ENCODE results near the gene BRPF1. TPM values are rescaled to one million over a fixed set of nuclear protein-coding genes. Genes with fewer than 3 reads are reported as not detected.

Gene BRPF1
- total and polyA plus RNA-seq, 2 donors (not counting 1 experiment from before 2014, with no cell fraction given) = 24.4 to 36.5 TPM

DNA sequence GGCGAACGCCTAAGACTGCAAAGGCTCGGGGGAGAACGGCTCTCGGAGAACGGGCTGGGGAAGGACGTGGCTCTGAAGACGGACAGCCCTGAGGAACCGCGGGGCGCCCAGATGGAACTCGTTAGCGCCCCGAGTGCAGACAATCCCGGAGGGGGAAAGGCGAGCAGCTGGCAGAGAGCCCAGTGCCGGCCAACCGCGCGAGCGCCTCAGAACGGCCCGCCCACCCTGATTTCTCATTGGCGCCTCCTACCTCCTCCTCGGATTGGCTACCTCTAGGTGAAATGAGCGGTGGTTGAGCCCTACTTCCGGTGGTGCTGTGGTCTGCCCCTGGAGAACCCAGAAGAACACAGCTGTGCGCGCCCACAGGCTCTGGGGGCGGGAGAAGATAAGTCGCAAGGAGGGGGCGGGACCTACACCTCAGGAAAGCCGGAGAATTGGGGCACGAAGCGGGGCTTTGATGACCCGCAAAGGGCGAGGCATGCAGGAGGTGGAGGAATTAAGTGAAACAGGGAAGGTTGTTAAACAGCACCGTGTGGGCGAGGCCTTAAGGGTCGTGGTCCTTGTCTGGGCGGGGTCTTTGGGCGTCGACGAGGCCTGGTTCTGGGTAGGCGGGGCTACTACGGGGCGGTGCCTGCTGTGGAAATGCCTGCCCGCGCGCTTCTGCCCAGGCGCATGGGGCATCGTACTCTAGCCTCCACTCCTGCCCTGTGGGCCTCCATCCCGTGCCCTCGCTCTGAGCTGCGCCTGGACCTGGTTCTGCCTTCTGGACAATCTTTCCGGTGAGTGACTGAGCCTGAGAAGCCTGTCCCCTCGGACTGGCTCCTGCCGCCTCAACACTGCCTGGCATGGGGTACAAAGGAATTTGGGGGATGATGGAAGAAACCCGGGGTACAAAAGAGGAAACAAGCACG is 18.4 kb downstream of the BRPF1 start, which contains the start of gene OGG1:
OGG1 (plus strand) TSS at position 308 of the 911 bp plus-strand sequence; CDS start at position 643, 335 bp downstream.
- Mint-ChIP-seq H3K9me3 (ENCODE audit: insufficient read depth) (no peaks in the 10 kb centered on the region), H3K27ac (peak within 1 kb of the TSS; percentile 94), H3K4me1 (peaks cover 49% of the 10 kb centered on the region), H3K4me3 (peak within 1 kb of the TSS; percentile 92), H3K27me3 (no peaks in the 10 kb centered on the region)
- Histone ChIP-seq H3K36me3 (replicated peaks in 1 of 2; ENCODE audit: control extremely low read depth in 1 of 2, control insufficient read depth in 1 of 2, extremely low read depth in 1 of 2, insufficient read depth in 2 of 2, low read length in 1 of 2) (peaks cover 6 to 45% of the 10 kb centered on the region in 2 experiments), H3K4me3 (ENCODE audit: control extremely low read depth in 1 of 5, extremely low read depth in 1 of 5, insufficient read depth in 1 of 5, low read depth in 2 of 5, low read length in 4 of 5) (peak within 1 kb of the TSS; percentile 53 to 87 (median 80)), H3K9me3 (ENCODE audit: control extremely low read depth in 1 of 3, control insufficient read depth in 2 of 3, insufficient read depth in 1 of 3, low read length in 2 of 3) (no peaks in the 10 kb centered on the region), H3K4me2 (replicated peaks; ENCODE audit: low read depth, low read length, poor library complexity, severe bottlenecking) (peak within 1 kb of the TSS; percentile 91), H3K27me3 (replicated peaks in 1 of 4; ENCODE audit: control extremely low read depth in 1 of 4, control insufficient read depth in 3 of 4, insufficient read depth in 4 of 4, low read length in 3 of 4) (no peaks in the 10 kb centered on the region), H3K9ac (ENCODE audit: low read length) (peak within 1 kb of the TSS; percentile 77), H3K4me1 (ENCODE audit: control insufficient read depth in 2 of 2, insufficient read depth in 2 of 2, low read length in 2 of 2) (peaks cover 31 to 36% of the 10 kb centered on the region in 2 donors), H3K79me2 (ENCODE audit: control insufficient read depth, insufficient read depth, low read length) (peaks cover 21% of the 10 kb centered on the region), H3K27ac (ENCODE audit: low read length in 2 of 2) (peak within 1 kb of the TSS; percentile 58 to 64), H4K20me1 (ENCODE audit: control insufficient read depth, insufficient read depth, low read length, poor library complexity, severe bottlenecking) (peaks cover 7% of the 10 kb centered on the region), H2AFZ (ENCODE audit: insufficient read depth, low read depth, low read length, poor library complexity, severe bottlenecking) (peak within 1 kb of the TSS; percentile 89)
- under 1% methylated on average over 57 of the region's 60 CpGs for WGBS (ENCODE audit: insufficient coverage)
- ChIA-PET CTCF (interaction anchor here (0.7 to 3.2 kb wide), 7 partner anchors 12 to 59 kb away, joined by 3 to 25 read pairs (median 4); partner anchors contain the start of genes ARPC4 and BRPF1), POLR2A (interaction anchor here (0.6 to 3.3 kb wide), 12 partner anchors 13 to 500 kb away, joined by 3 to 39 read pairs (median 7); partner anchors contain the start of genes ARPC4, BRPF1, CAMK1 and CRELD1)
- intact Hi-C loops (cut with micrococcal nuclease) = loop anchor here (1.0 to 10.0 kb wide), 6 partner anchors 19 to 235 kb away; partner anchors contain the start of genes BRPF1, EMC3, MTMR14 and TADA3
- ATAC-seq (ENCODE audit: low read depth) = peak; percentile 90
- TF ChIP-seq, protein P1, sequence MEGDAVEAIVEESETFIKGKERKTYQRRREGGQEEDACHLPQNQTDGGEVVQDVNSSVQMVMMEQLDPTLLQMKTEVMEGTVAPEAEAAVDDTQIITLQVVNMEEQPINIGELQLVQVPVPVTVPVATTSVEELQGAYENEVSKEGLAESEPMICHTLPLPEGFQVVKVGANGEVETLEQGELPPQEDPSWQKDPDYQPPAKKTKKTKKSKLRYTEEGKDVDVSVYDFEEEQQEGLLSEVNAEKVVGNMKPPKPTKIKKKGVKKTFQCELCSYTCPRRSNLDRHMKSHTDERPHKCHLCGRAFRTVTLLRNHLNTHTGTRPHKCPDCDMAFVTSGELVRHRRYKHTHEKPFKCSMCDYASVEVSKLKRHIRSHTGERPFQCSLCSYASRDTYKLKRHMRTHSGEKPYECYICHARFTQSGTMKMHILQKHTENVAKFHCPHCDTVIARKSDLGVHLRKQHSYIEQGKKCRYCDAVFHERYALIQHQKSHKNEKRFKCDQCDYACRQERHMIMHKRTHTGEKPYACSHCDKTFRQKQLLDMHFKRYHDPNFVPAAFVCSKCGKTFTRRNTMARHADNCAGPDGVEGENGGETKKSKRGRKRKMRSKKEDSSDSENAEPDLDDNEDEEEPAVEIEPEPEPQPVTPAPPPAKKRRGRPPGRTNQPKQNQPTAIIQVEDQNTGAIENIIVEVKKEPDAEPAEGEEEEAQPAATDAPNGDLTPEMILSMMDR (IDR thresholded peaks at IDR 0.05) = no peak
- no peak for TF ChIP-seq EZH2 (IDR thresholded peaks at IDR 0.05; ENCODE audit: borderline replicate concordance, insufficient read depth, low read depth, low read length, poor library complexity, severe bottlenecking)
- DNase-seq = peak; percentile 98
